PFSK-1 (cell line): ENCODE measurements around the gene PDCD10.

Experiments
- FOXP2 ChIP-seq: optimal IDR thresholded peaks from 2 replicates; pipeline ENCODE3; 2011; ENCODE audit warnings: borderline replicate concordance, control low read depth, inconsistent platforms; ENCODE audit not compliant: insufficient read depth; ENCODE audit errors: extremely low read length, extremely low read depth
- POLR2AphosphoS5 ChIP-seq: IDR thresholded peaks from 2 replicates; pipeline ENCODE4 v1.6.1; 2012; ENCODE audit warnings: low read depth, mild to moderate bottlenecking, control low read depth, low read length, moderate library complexity
- SIN3A ChIP-seq: IDR thresholded peaks from 2 replicates; pipeline ENCODE4 v1.6.1; 2012; ENCODE audit warnings: mild to moderate bottlenecking, low read length, moderate library complexity, borderline replicate concordance; ENCODE audit not compliant: insufficient read depth
- TAF1 ChIP-seq: IDR thresholded peaks from 2 replicates; pipeline ENCODE4 v1.6.1; 2012; ENCODE audit warnings: low read length, control low read depth, borderline replicate concordance; ENCODE audit not compliant: insufficient read depth
- TF ChIP-seq, protein P1 (sequence below), 2 experiments: IDR thresholded peaks; 2 replicates each; pipeline versions ENCODE4 v1.6.1 to v1.8.0; 2011 to 2012; ENCODE audit warnings: low read depth in 2 of 2, low read length in 2 of 2, control low read depth in 1 of 2, inconsistent platforms in 1 of 2, mild to moderate bottlenecking in 1 of 2, moderate library complexity in 1 of 2; ENCODE audit not compliant: insufficient read depth in 1 of 2

PDCD10 gene

DNA sequence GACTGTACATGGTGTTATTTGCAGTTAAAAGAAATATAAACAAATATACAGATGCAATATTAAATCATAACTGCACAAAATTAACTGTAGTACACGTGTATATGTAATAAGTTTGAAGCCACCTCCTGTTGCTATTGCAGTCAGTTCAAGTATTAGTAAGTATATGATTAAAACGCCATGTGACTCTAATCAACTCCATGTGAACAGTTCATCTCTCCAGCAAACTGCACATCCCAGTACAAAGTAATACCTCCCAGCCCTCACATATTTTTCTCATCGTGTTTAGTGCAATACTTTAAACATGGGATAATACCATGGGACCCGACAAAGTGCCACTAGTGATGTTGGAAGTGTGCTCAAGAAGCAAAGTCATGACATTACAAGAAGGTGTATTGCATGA is 34.6 kb downstream of the PDCD10 start:
- TF ChIP-seq POLR2AphosphoS5: no peak

DNA sequence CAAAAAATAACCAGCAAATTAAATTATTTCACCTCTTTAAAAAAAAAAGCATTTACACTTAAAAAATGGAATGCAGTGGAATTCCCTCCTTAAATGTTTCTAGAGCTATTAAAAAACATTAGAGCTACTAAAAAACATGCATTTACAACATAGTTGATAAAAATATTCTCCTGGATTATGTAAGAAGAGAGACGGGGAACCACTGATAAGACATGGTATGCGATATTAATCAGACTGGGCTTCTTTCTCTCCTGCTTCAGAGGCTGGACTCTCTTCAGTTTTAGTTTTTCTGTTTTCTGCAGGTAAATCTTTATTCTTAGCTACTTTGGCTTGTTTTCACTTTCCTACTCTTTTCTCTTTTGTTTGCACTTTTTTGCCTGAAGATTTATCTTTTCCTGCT is 40.6 kb downstream of the PDCD10 start:
- TF ChIP-seq SIN3A: no peak
- TF ChIP-seq, protein P1, sequence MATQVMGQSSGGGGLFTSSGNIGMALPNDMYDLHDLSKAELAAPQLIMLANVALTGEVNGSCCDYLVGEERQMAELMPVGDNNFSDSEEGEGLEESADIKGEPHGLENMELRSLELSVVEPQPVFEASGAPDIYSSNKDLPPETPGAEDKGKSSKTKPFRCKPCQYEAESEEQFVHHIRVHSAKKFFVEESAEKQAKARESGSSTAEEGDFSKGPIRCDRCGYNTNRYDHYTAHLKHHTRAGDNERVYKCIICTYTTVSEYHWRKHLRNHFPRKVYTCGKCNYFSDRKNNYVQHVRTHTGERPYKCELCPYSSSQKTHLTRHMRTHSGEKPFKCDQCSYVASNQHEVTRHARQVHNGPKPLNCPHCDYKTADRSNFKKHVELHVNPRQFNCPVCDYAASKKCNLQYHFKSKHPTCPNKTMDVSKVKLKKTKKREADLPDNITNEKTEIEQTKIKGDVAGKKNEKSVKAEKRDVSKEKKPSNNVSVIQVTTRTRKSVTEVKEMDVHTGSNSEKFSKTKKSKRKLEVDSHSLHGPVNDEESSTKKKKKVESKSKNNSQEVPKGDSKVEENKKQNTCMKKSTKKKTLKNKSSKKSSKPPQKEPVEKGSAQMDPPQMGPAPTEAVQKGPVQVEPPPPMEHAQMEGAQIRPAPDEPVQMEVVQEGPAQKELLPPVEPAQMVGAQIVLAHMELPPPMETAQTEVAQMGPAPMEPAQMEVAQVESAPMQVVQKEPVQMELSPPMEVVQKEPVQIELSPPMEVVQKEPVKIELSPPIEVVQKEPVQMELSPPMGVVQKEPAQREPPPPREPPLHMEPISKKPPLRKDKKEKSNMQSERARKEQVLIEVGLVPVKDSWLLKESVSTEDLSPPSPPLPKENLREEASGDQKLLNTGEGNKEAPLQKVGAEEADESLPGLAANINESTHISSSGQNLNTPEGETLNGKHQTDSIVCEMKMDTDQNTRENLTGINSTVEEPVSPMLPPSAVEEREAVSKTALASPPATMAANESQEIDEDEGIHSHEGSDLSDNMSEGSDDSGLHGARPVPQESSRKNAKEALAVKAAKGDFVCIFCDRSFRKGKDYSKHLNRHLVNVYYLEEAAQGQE (IDR thresholded peaks at IDR 0.05; ENCODE audit: insufficient read depth in 1 of 2, low read depth in 2 of 2, low read length in 2 of 2): no peak
- TF ChIP-seq POLR2AphosphoS5: no peak
- no peak for TF ChIP-seq FOXP2
- no peak for TF ChIP-seq TAF1

DNA sequence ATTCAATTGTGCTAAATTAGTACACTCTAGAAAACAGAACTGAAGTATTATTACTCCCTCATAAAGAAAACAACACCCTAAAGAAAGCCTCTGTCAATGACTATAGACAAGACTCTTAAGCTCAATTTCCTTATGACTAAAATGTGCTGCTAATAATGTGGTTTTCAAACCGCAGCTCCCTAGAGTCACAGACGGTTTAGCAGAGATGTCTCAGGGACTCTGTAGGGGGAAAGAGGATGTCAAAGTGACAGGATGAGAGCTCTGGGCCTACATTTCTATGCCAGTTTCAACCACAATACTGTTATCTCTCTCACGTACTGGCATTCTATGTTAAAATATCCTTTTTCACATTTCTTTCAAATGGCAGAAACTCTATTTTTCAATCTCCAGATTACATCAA is 43.3 kb downstream of the PDCD10 start:
- TF ChIP-seq TAF1: no peak
- no peak for TF ChIP-seq FOXP2
- no peak for TF ChIP-seq POLR2AphosphoS5
- no peak for TF ChIP-seq SIN3A
- TF ChIP-seq, protein P1 (IDR thresholded peaks at IDR 0.05; ENCODE audit: insufficient read depth in 1 of 2, low read depth in 2 of 2, low read length in 2 of 2): no peak

DNA sequence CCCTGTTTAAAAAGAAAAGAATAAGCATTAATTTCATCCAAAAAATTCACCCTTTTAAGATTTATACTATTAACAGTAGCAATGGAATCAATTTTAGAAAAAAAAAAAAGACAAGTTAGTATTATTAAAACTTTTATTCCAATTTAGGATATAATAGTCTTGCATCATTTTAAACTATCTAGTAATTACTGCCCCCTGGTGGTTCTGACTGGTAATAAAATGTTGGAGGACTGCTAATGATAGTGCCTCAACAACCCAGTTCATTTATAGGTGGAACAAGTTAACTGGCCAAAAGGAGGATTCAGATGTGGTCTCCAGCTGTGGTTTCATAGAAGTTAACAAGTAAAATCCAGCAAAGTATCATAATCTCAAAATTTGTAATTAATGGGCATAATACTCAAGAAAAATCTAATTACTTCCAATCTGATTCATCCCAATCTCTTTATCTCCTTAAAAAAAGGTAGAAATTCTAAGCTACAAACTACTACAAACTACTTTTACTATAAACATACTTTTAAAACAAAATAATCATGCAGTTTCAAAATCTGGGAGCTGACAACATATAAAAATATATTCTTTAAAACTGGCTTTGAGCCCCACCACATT is 50.2 kb downstream of the PDCD10 start:
- TF ChIP-seq SIN3A (no peak), TAF1 (no peak), FOXP2 (no peak), POLR2AphosphoS5 (no peak)
- TF ChIP-seq, protein P1 (IDR thresholded peaks at IDR 0.05; ENCODE audit: insufficient read depth in 1 of 2, low read depth in 2 of 2, low read length in 2 of 2): no peak

DNA sequence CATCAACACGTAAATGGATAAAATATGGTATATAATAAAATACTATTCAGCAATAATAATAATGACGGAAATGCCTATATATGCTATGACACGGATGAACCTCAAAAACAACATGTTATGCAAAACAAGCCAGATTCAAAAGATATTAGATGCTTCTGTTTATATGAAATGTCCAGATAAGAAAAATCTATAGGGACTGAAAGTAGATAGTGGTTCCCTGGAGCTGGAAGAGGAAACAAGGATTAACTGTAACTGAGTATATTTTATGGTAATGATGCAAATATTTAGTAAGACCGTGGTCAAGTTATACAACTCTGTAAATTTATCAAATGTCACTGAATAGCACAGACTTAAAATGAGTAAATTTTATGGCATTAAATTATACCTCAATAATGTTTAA is 55.2 kb downstream of the PDCD10 start:
- no peak for TF ChIP-seq TAF1
- no peak for TF ChIP-seq FOXP2
- no peak for TF ChIP-seq POLR2AphosphoS5
- no peak for TF ChIP-seq SIN3A
- TF ChIP-seq, protein P1 (IDR thresholded peaks at IDR 0.05; ENCODE audit: insufficient read depth in 1 of 2, low read depth in 2 of 2, low read length in 2 of 2): no peak
